Measurements from ENCODE around the gene KIF17. TPM values are rescaled to one million over a fixed set of nuclear protein-coding genes. Genes with fewer than 3 reads are reported as not detected.

The KIF17 gene
- total and polyA plus RNA-seq, 2 of the 4 experiments (the other 2 are of a cell fraction): 4.5 to 5.7 TPM

DNA sequence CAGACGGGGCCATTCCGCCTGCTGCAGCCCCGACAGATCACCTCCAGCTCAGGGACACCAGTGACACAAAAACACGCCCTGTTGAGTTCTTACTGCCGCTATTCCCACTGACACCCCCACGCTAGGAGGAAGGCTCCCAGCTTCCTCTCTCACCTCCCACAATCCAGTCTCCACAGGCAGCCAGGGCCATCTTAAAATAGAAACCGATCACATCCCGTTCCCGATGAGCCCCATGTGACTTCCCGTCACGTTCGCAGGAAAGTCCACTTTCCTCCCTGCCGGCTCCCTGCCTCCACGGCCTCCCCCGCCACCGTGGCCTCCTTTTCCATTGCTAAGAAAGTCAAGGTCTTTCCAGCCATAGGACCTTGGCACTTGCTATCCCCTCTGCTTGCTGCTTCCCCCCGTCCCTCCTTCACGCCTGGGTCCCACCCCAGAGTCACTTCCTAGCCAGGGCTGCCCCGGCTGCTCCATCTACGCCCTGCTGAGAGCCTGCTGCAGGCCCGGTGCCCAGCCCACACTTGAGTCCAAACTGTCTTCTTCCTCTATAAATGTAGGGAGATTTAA lies 32.6 kb downstream of the KIF17 start:
- intact Hi-C loops (cut with micrococcal nuclease): no loop called here
- no peak overlapping the region for H3K23ac ChIP-seq (ENCODE audit: low read depth, low read length)
- H2BK5ac ChIP-seq (ENCODE audit: low read depth, low read length, poor library complexity, severe bottlenecking): no peak overlapping the region
- no peak overlapping the region for H2AK9ac ChIP-seq (replicated peaks; ENCODE audit: low read depth, low read length, poor library complexity)
- dilution Hi-C loops (cut with HindIII; ENCODE audit: low sequenced_read_pairs, unreplicated experiment): no loop called here
- no peaks in the 10 kb centered on the region for H3K9me1 ChIP-seq (ENCODE audit: insufficient read depth, low read length)
- H3K9me3 ChIP-seq (ENCODE audit: control insufficient read depth, insufficient read depth, low read length): no peaks in the 10 kb centered on the region
- WGBS, 2 experiments (ENCODE audit: extremely low coverage in 2 of 2, insufficient read length in 1 of 2): 91% methylated on average over 8 of the region's 21 CpGs; no CpG with 5 or more reads in 1 of the 2 experiments
- no peak overlapping the region for H3K4ac ChIP-seq (ENCODE audit: low read depth, low read length)
- no peak overlapping the region for H2BK120ac ChIP-seq (ENCODE audit: low read depth, low read length)
- H2AFZ ChIP-seq (replicated peaks; ENCODE audit: low read length, poor library complexity): no peak overlapping the region
- H4K91ac ChIP-seq (ENCODE audit: insufficient read depth, low read depth, low read length): no peak overlapping the region
- H3K27ac ChIP-seq (ENCODE audit: insufficient read depth, low read length): no peak overlapping the region
- in situ Hi-C loops (cut with MboI; ENCODE audit: low sequenced_read_pairs): loop anchor here (25.0 kb wide), 1 partner anchor 677 kb away; no protein-coding TSS in a partner anchor
- H4K20me1 ChIP-seq (ENCODE audit: insufficient read depth, low read length): no peaks in the 10 kb centered on the region
- no peak for DNase-seq
- H3K36me3 ChIP-seq (ENCODE audit: control insufficient read depth, insufficient read depth, low read length): peaks cover 7% of the 10 kb centered on the region
- no peak overlapping the region for H2AK5ac ChIP-seq (ENCODE audit: low read depth, low read length)
- CTCF ChIA-PET: interaction anchor here (0.7 kb wide), 1 partner anchor 11 kb away, joined by 3 read pairs; no protein-coding TSS in a partner anchor
- H2BK15ac ChIP-seq (ENCODE audit: low read depth, low read length): no peak overlapping the region
- no peaks in the 10 kb centered on the region for H3K79me1 ChIP-seq (ENCODE audit: low read depth in 1 of 2, low read length in 2 of 2)
- no peaks in the 10 kb centered on the region for H3K27me3 ChIP-seq (ENCODE audit: control insufficient read depth, insufficient read depth, low read length)
- no peak overlapping the region for H3K14ac ChIP-seq (replicated peaks; ENCODE audit: low read depth, low read length)
- no peak overlapping the region for H2BK20ac ChIP-seq (ENCODE audit: low read depth, low read length)
- no peak overlapping the region for H3K18ac ChIP-seq (ENCODE audit: low read depth, low read length)
- no peak overlapping the region for H3K9ac ChIP-seq (ENCODE audit: low read depth, low read length)
- no peak overlapping the region for H4K5ac ChIP-seq (ENCODE audit: low read depth, low read length)
- H3K56ac ChIP-seq (ENCODE audit: extremely low read depth, insufficient read depth, low read length): no peak overlapping the region
- POLR2A ChIA-PET (ENCODE audit: unreplicated experiment): no interaction called here
- no peaks in the 10 kb centered on the region for H3K4me1 ChIP-seq (ENCODE audit: control insufficient read depth, insufficient read depth, low read length)
- no peak overlapping the region for H4K8ac ChIP-seq (ENCODE audit: low read depth in 2 of 2, low read length in 2 of 2)
- ATAC-seq (ENCODE audit: low read depth): no peak
- no peak overlapping the region for H3K4me3 ChIP-seq (ENCODE audit: insufficient read depth, low read depth, low read length)
- BruUV-seq (replicated peaks): no TSS peak
- TF ChIP-seq, protein P1, sequence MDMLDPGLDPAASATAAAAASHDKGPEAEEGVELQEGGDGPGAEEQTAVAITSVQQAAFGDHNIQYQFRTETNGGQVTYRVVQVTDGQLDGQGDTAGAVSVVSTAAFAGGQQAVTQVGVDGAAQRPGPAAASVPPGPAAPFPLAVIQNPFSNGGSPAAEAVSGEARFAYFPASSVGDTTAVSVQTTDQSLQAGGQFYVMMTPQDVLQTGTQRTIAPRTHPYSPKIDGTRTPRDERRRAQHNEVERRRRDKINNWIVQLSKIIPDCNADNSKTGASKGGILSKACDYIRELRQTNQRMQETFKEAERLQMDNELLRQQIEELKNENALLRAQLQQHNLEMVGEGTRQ (IDR thresholded peaks at IDR 0.05; ENCODE audit: low read depth, low read length): no peak
- TF ChIP-seq MAFK (IDR thresholded peaks at IDR 0.05; ENCODE audit: low read depth, low read length) (no peak), NFE2L2 (IDR thresholded peaks at IDR 0.05; ENCODE audit: low read depth, low read length) (no peak), MXI1 (IDR thresholded peaks at IDR 0.05; ENCODE audit: borderline replicate concordance, low read depth, low read length) (no peak), CEBPB (IDR thresholded peaks at IDR 0.05; ENCODE audit: low read depth, low read length) (no peak), MAZ (IDR thresholded peaks at IDR 0.05; ENCODE audit: borderline replicate concordance, low read depth, low read length) (no peak), BHLHE40 (IDR thresholded peaks at IDR 0.05; ENCODE audit: low read depth, low read length) (no peak), RAD21 (IDR thresholded peaks at IDR 0.05; ENCODE audit: low read length) (no peak), RFX5 (IDR thresholded peaks at IDR 0.05; ENCODE audit: low read depth, low read length) (no peak), RCOR1 (IDR thresholded peaks at IDR 0.05; ENCODE audit: insufficient replicate concordance, low read length) (no peak), SMC3 (IDR thresholded peaks at IDR 0.05; ENCODE audit: low read depth, low read length) (no peak), CHD1 (IDR thresholded peaks at IDR 0.05; ENCODE audit: low read depth, low read length) (no peak), POLR2A (IDR thresholded peaks at IDR 0.05; ENCODE audit: low read depth, low read length) (no peak), FOS (IDR thresholded peaks at IDR 0.05; ENCODE audit: low read depth, low read length) (no peak)
- TF ChIP-seq, protein P2, sequence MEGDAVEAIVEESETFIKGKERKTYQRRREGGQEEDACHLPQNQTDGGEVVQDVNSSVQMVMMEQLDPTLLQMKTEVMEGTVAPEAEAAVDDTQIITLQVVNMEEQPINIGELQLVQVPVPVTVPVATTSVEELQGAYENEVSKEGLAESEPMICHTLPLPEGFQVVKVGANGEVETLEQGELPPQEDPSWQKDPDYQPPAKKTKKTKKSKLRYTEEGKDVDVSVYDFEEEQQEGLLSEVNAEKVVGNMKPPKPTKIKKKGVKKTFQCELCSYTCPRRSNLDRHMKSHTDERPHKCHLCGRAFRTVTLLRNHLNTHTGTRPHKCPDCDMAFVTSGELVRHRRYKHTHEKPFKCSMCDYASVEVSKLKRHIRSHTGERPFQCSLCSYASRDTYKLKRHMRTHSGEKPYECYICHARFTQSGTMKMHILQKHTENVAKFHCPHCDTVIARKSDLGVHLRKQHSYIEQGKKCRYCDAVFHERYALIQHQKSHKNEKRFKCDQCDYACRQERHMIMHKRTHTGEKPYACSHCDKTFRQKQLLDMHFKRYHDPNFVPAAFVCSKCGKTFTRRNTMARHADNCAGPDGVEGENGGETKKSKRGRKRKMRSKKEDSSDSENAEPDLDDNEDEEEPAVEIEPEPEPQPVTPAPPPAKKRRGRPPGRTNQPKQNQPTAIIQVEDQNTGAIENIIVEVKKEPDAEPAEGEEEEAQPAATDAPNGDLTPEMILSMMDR (conservative IDR thresholded peaks at IDR 0.05; ENCODE audit: low read depth, low read length): no peak
- H3K4me2 ChIP-seq (ENCODE audit: low read depth, low read length): no peak overlapping the region

All from IMR-90 (cell line).